Measurements from ENCODE around the gene FGF2.
"Not testable (repeated sequence)": the region's sequence is repeated elsewhere in the genome, so short reads cannot be mapped to it uniquely, and the experiment has no call there.

FGF2 gene

DNA sequence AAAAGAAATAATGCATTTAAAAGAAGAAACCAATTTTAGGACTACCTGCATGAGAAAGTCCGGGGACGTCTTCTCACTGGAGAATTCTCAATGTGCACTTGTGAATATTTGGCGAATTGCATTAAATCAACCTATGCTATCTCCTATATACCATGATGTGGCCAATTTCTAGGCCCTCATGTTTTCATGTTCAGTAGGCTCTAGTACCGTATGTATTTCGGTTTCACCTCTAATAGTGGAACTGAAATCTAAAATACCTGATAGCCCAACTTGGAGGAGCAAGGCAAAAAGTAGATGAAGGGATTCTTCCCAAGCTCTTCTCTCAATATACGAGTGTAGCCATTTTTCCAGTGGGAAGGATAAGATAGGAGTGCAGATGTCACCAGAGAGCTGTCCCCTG, 11.4 kb upstream of the FGF2 start:
- no peak for DNase-seq

DNA sequence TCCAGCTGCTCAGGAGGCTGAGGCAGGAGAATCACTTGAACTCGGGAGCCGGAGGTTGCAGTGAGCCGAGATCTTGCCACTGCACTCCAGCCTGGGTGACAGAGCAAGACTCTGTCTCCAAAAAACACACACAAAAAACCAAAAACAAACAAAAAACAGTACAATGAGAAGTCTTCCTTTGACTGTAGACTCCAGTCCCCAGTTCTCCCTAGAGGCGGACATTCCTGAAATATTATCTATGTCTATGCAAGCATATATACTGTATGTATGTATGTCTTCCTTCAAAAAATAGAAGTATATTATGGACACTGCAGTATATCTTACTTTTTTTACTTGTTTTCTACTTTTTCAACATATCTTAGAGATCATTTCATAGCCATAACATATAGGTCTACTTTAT, 10.2 kb upstream of the FGF2 start:
- no peak for DNase-seq

DNA sequence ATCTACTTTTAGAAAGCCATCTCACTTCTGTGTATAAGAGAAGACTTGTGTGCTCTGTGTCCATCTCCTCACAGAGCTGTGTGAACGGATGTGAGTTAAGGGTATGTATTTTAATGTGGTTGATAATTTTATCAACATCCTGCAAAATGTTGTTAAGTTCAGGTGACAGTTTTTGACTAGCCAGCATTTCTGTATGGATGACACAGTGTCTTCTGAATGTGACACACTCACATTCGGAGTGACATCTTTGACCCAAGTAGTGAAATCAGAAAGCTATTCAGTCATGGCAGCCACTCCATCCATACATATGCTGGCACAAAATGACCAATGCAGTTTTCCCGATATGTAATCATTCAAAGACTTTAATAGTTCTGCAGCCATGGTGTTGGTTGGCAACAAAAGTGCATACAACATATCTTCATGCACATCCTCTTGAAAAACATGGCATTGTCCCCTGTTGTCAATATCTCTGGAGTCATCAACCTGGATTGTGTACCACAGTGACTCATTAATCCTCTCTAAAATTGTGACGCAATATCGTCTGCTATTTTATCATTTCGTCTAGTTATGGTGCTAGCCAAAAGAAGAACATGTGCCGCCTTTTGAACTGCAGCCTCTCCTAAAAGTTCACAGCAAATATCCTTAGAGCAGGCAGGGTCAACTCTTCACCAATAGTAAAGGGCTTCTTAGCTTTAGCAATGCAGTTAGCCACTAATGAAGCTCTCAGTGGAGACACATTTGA, 6.8 kb upstream of the FGF2 start:
- no peak for DNase-seq

DNA sequence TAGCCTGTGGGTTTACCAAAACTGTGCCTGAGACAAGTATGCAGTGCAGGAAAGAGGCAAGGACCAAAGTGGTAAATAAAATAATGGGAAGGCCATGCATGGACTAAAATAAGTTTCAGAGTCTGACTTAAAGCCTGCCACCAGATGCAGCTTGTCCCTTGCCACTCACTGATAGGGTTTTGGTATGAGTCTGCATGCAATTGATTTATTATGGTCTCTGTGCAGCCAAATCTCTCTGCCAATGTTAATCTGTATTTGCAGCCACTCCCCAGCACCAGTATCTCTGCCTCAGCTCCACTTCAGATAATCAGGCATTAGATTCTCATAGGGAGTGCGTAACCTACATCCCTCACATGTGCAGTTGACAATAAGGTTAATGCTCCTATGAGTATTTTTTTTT, 5.5 kb upstream of the FGF2 start:
- no peak for DNase-seq

DNA sequence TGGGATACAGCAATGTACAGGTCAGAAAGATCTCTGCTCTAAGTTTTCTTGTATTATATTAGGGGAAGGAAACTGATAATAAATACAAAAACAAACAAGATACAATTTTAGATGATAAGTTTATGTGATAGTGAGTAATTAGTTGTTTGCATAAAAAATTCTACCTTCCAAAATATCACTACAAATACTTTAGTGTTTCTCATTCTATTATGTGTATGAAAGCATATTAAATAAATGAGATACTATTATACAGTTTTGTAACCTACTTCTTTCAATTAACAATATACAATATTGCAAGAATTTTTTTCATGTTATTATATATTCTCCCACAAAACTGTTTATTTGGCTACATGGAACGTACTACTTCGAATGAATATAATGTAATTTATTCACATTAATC, 4.2 kb upstream of the FGF2 start:
- DNase-seq = no peak

DNA sequence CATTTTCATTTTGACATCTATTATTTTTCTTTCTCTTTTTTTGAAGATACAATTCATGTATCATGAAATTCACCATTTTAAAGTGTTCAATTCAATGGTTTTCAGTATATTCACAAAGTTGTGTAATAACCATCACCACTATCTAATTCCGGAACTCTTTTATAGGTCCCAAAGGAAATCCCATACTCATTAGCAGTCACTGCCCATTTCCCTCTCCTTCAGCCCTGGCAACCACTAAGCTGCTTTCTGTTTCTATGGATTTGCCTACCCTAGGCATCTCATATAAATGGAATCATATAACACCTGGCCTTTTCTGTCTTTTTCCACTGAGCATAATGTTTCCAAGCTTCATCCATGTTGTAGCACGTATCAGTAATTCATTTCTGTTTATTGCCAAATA, 3.2 kb upstream of the FGF2 start:
- DNase-seq = no peak

DNA sequence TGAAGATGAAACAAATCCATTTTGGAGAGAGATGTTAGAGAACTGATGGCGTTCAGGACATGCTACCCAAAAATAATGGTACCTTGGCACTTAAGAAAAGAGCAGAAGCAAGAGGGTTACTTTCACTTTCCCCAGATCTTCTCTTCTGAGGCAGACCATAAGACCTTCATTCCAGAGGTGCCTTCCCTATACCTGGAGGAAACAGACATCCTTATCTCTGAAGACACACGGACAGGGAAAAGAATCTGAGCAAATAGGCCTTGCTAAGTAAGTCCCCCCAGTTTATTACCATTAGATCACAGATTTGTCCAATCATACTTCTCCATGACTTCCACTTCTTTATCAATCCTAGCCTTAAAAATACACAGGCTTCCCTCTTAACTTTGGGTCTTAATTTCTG, 2.0 kb upstream of the FGF2 start:
- DNase-seq = no peak

DNA sequence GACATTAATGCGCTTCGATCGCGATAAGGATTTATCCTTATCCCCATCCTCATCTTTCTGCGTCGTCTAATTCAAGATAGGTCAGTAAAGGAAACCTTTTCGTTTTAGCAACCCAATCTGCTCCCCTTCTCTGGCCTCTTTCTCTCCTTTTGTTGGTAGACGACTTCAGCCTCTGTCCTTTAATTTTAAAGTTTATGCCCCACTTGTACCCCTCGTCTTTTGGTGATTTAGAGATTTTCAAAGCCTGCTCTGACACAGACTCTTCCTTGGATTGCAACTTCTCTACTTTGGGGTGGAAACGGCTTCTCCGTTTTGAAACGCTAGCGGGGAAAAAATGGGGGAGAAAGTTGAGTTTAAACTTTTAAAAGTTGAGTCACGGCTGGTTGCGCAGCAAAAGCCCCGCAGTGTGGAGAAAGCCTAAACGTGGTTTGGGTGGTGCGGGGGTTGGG, 528 bp upstream of the FGF2 start:
- DNase-seq = no peak

DNA sequence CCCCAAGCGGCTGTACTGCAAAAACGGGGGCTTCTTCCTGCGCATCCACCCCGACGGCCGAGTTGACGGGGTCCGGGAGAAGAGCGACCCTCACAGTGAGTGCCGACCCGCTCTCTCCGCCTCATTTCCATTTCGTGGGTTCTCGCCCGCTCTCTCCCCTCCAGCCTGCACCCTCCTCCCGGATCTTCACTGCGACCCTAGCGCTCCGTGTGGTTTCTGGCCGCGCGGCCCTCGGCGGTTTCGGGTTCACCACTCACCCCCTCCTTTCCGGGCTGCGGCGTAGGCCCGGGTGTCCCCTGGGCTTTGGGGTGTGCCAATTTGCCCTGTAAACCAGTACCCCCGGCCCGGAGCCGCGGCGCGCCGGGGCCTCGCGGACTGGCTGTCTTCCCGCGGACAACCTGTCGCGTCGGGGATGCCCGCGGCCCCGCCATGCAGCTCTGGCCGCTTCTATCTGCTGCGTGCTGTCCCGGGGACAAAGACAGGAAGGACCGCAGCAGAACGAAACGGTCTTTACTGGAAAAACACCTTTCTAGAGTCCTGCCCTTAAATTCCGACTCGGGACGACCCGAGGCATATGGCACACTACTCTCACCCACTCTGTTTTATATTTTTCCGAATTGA, 737 bp downstream of the FGF2 start:
- DNase-seq = peak; percentile 82

DNA sequence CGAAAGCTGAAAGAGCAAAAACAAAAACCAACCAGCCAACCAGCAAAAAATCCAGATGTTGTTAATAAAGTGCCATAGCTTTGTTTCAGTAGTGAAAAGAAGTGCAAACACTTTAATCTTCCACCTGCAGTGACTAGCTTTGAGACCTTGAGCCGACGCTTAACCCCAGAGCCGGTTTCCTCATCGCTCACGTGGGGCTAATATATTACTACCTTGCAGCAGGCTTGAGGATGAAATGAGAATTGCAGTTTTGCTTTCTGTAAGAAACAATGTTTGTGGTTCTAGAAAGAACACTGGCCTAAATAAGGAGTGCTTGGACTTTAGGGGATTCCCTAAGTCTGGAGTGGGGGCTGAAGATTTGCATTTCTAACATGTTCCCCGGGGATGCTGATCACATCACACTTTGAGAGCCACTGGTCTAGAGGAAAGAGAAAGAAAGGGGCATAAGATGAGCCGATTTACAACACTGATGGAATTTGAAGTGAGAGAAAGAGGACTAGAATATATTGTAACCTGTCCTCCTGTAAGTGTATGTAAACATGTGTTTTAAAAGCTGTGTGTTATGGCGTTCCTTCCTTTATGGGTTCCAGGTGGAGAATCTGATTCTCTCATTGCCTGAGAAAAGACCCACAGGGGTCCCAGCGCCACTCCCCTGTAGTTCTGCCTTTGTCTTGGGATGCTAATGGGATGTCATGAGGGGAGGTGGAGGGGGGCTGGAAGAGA, 1.4 kb downstream of the FGF2 start:
- DNase-seq = peak; percentile 47

DNA sequence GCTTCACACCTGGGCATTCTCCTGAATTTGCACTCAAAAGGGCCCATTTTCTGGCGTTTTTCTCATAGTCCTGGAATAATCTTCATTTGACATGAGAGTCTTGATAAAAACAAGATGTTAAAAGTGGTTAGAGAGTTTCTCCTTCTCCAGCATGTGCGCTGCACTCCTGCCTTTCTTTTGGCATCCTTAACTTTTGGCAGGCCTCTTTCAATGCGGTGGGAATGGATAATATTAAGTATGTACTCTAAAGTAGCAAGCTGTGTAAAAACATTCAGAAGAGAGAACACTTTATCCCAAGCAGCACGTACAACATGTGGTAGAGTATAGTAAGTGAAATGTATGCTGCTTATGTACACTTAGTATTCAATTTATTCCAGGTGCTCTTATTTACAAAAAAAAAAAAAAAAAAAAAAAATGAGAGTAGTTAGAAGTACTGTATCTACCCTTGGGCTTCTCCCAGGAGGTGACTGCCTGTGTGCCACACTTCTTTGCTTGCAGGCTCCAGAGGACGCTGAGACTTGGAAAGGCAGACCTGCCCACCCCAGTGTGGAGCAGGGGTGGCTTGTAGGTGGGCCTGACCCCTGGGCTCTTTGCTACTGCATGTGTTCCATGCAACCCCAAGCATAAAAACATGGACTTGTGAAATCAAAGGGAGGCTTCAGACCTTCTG, 3.9 kb downstream of the FGF2 start:
- DNase-seq = peak; percentile 82

DNA sequence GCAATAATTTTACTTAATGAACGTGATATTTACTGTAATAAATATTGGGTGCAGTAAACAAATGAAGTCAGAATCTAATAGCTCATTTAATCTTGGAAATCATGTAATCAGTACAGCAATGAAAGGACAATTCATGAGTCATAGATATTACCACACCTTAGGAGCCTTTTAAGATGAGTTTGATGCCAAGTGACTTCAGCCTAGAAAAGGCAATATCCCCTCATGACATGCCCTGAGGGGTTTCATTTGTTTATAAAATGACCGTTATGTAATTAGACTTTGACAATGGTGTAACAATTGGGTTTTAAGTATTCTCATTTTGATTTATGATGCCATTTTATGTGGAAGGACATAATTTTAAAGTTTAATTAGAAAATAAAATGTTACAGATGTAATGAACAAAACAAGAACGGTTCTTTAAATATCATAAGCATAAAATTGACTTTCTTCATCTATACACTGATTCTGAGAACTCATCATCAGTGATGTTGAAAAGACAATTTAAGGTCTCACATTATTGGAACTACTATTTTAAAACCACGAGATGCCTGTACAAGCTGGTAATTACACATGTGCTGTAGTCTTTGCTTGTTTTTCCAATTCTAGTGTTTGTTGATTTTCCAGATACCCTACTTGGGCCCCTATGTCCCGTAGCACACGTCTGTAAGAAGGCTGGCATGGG, 5.0 kb downstream of the FGF2 start:
- DNase-seq = no peak

DNA sequence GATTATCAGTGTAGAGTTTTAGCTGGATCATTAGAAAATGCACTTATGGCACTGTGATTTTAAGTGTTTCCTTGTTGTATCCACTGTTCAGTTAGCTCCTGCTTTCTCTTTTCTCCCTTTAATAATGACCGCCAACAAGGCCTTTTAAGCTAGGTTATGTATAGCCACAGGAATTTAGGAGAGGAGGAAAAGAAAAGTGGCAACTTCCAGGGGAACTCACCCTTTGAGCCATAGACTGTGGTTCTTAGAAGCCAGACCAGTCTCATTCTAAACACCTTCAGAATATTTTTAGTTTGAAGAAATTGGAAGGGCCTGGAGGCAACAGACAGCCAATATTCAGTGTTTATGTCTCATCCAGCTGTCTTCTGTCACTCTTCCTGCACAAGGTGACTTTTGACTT, 6.1 kb downstream of the FGF2 start:
- no peak for DNase-seq

DNA sequence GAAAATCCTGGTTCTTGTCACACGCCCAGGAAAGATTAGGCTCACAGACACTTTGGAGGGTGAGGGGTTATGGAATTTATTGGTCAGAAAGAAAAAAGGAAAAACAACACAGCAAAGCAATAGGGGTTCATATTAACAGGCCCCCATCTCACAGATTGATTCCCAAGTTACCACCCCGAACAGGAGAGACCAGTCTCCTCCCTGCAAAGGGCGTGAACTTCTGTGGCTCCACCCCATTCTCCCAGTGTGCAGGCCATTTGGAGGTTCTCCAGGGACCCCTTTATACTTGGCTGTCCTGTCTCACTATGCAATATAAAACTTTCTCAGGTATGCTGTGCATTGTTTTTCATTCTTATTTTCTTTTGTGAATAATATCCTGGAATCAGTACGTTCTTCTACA, 7.4 kb downstream of the FGF2 start:
- no peak for DNase-seq

DNA sequence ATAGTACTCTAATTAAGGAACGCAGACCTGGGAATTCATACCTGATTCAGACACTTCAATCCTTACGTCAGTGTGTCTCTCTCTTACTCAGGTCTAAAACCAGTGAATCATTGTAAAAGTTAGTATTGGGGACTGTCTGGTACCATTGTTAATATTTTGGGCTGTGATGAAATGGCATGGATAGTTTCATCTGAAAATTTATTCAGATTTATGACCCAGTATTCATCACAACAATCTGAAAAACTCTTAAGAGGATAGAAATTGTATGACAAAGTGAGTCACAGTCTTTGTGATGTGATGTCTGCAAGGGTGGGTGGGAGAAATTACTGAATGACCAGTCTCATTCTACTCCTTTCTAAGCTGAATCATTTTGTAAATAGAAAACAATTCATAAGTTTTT, 10.3 kb downstream of the FGF2 start:
- no peak for DNase-seq

DNA sequence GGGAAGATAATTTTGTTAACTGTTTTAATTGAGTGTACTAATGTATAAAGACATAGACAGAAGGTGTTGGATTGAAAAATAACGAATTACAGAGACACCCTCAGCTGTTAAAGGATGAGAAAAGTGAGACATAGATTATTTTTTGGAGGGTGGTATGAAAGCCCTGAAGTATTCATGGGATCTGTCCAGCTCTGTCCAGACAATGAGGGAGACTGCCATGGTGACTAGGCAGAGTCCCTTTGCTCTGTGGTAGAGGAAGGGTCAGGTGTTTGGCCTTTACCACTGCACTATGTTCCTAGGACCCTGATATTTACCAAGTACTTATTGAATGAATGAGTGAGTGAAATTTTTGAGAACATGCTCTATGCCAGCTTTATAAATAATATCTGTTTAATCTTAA, 11.4 kb downstream of the FGF2 start:
- no peak for DNase-seq

DNA sequence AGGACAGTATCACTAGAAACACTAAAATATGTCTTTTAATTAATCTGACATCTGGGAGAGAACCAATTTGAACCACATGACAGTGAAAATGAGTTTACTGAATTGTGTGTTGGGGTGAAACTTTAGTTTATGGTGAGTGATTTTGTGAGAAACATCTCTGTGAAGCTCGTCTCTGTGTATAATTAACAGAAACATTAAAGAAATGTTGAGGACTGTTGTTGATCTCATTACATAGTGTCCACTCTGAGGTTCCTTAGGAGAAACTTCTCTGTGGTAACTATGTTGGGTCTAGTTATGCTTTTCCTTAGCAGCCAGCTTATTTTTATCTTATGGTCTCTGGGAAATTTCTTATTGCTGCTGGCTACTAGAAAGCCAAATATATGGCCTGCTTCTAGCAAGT, 15.8 kb downstream of the FGF2 start:
- DNase-seq = no peak

DNA sequence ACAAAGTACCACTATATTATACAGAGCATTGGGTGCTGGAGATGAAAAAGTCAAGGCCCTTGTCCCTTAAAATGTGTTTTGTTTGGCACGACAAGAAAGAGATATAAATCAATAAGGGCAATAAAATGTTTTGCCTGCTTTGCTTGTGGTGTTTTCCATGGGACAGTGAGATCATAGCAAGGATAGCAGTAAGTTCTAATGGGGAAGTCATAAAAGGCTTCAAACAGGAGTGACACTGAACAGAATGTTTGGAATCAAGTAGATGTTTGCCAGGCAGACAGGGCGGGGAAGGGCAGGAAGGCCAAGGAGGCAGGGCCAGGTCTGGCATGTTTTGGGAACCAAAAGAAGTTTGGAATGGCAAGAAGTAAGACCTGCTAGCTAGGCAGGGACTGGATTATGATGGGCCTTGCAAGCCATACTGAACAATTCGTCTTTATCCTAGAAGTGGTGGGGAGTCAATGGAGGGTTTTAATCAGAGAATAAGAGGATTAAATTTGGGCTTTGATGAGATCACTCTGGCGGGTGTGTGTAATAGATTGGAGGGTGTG, 16.4 kb downstream of the FGF2 start:
- no peak for DNase-seq

DNA sequence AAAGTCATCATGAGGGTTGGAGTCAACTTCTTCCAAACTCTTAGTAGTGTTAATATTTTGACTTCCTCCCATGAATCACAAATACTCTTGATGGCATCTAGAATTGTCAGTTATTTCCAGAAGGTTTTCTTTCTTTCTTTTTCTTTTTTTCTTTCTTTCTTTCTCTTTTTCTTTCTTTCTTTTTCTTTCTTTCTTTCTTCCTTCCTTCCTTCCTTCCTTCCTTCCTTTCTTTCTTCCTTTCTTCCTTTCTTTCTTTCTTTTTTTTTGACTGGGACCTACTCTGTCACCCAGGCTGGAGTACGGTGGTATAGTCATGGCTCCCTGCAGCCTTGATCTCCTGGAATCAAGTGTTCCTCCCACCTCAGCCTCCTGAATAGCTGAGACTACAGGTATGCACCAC, 17.8 kb downstream of the FGF2 start:
- DNase-seq = not testable (repeated sequence)

DNA sequence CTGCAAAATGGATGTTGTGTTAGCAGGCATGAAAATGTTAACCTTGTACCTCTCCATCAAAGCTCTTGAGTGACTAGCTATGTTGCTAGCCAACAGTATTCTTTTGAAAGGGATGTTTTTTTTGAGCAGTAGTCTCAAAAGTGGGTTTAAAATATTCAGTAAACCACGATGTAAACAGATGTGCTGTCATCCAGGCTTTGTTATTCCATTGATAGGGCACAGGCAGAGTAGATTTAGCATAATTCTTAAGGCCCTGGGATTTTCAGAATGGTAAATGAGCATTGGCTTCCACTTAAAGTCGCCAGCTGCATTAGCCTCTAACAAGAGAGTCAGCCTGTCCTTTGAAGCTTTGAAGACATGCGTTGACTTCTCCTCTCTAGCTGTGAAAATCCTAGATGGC, 18.4 kb downstream of the FGF2 start:
- DNase-seq = no peak

DNA sequence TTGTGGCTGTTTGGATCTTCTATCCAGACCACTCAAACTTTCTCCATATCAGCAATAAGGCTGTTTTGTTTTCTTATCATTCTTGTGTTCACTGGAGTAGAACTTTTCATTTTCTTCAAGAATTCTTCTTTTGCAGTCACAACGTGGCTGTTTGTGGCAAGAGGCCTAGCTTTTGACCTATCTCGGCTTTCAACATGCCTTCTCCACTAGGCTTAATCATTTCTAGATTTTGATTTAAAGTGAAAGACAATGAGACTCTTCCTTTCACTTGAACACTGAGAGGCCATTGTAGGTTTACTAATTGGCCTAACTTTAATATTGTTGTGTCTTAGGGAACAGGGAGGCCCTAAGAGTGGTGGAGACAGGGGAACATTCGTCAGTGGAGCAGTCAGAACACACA, 19.1 kb downstream of the FGF2 start:
- no peak for DNase-seq

DNA sequence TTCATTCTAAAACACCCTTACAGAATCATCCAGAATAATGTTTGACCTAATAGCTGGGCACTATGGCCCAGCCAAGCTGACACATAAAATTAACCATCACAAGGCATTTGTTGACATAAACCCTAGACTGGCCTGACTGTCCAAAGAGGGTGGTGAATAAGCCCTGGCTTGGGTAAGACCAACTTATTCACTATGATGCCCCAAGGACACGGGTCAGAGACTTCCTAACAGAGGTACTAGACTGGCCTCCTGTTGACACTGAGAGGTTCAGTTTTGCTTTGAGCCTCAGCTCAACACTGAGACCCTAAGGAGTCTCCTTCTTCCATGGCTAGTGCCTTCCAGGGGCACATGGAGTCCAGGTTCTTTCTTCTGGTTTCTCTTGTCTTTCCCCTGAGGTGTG, 21.3 kb downstream of the FGF2 start:
- DNase-seq = no peak

DNA sequence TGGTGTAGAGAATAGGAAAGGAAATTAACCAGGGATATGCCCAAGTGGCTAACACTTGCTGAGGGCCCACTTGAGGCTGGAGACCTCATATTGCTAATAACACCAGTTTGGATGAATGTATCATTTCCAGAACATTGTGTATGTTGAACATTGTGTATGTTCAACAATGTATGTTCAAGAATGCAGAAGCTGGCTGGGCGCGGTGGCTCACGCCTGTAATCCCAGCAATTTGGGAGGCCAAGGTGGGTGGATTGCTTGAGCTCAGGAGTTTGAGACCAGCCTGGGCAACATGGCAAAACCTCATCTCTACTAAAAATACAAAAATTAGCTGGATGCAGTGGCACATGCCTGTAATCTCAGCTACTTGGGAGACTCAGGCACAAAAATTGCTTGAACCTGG, 23.2 kb downstream of the FGF2 start:
- DNase-seq = not testable (repeated sequence)

All from right hindlimb (tissue), 1 donor.